Smooth muscle cell (in vitro differentiated cells): ENCODE results near the gene NUDT2. TPM values are rescaled to one million over a fixed set of nuclear protein-coding genes. Genes with fewer than 3 reads are reported as not detected.

Source experiments
- DNase-seq: peaks from one replicate; lab custom pipeline; 2025; ENCODE audit not compliant: unreplicated experiment; lab: John Stamatoyannopoulos, UW
- H2AFZ ChIP-seq: fragments of 200-600 bp; sonication (generic); 2 replicates; pipeline ENCODE4 v1.6.0; 2016; ENCODE audit warnings: antibody characterized with exemption, low read depth, mild to moderate bottlenecking
- H3F3A ChIP-seq: fragments of 200-600 bp; sonication (generic); 2 replicates; pipeline ENCODE4 v1.6.0; 2017; ENCODE audit warnings: antibody characterized with exemption, low read depth
- H3K27ac ChIP-seq: fragments of 200-600 bp; sonication (generic); 2 replicates; pipeline ENCODE4 v1.5.1; 2016; ENCODE audit warnings: low read depth, mild to moderate bottlenecking
- H3K27me3 ChIP-seq: fragments of 200-600 bp; sonication (generic); 2 replicates; pipeline ENCODE4 v1.6.1; 2016; ENCODE audit warnings: low read depth, mild to moderate bottlenecking
- H3K36me3 ChIP-seq: fragments of 200-600 bp; sonication (generic); 2 replicates; pipeline ENCODE4 v1.5.1; 2016; ENCODE audit warnings: low read depth
- H3K4me1 ChIP-seq: fragments of 200-600 bp; sonication (generic); 2 replicates; pipeline ENCODE4 v1.5.1; 2016; ENCODE audit warnings: low read depth
- H3K4me2 ChIP-seq: fragments of 200-600 bp; sonication (generic); 2 replicates; pipeline ENCODE4 v1.6.0; 2016; ENCODE audit warnings: mild to moderate bottlenecking
- H3K4me3 ChIP-seq: fragments of 200-600 bp; sonication (generic); 2 replicates; pipeline ENCODE4 v1.5.1; 2016; ENCODE audit warnings: mild to moderate bottlenecking
- H3K79me2 ChIP-seq: fragments of 200-600 bp; sonication (generic); 2 replicates; pipeline ENCODE4 v1.6.0; 2016; ENCODE audit warnings: low read depth, mild to moderate bottlenecking
- H3K9ac ChIP-seq: fragments of 200-600 bp; sonication (generic); 2 replicates; pipeline ENCODE4 v1.6.0; 2016; ENCODE audit warnings: low read depth
- H3K9me3 ChIP-seq: fragments of 200-600 bp; sonication (generic); replicated peaks from 2 replicates; pipeline ENCODE4 v1.5.1; 2016; ENCODE audit warnings: low read depth
- H4K20me1 ChIP-seq: fragments of 200-600 bp; sonication (generic); 2 replicates; pipeline ENCODE4 v1.6.0; 2016; ENCODE audit warnings: low read depth
- whole genome bisulfite sequencing: methylation state at CpG from one replicate; pipeline ENCODE4 v1.1.7; 2016; ENCODE audit warnings: low lambda C conversion rate; 5-methylcytosine and 5-hydroxymethylcytosine counted together
- polyA plus RNA-seq: library from polyadenylated mRNA; unstranded; fragments of >200 nt; fragmentation: Nextera tagmentation; extraction: Ambion mirVana; gene quantifications from 2 replicates; pipeline ENCODE4 v1.2.1, GENCODE V29; 2016
- total RNA-seq: library from RNA; depleted of rRNA; stranded (reverse); fragments of >200 nt; gene quantifications from 2 replicates; pipeline ENCODE4 v1.2.3, GENCODE V29; 2014
- TF ChIP-seq, protein P1 (sequence below): fragments of 200-600 bp; sonication (generic); IDR thresholded peaks from 2 replicates; pipeline ENCODE4 v1.5.1; 2017; ENCODE audit warnings: borderline replicate concordance, mild to moderate bottlenecking, antibody characterized with exemption; ENCODE audit not compliant: insufficient read depth, poor library complexity, severe bottlenecking

Gene NUDT2
- total and polyA plus RNA-seq, 2 experiments from 2014 or later = 28.1 to 36.1 TPM

DNA sequence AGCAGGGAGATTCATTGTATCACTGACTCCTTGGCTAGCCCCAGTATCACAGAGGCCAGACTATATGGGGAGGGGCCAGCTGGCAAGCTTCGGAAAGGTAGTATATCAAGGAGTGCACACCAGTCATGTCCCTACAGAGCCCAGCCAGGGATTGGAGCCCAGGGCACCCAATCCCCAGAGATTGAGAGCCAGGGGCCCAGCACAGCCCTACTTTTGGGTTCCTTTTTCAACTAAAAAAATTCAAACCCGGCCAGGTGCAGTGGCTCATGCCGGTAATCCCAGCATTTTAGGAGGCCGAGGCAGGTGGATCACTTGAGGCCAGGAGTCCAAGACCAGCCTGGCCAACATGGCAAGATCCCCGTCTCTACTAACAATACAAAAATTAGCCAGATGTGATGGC, 52.7 kb downstream of the NUDT2 start:
- no peaks in the 10 kb centered on the region for H3K36me3 ChIP-seq

GRCh38 chr9:34382879-34383278, 53.5 kb downstream of the NUDT2 start:
- H4K20me1 ChIP-seq = no peaks in the 10 kb centered on the region
- WGBS = 87% methylated on average over 3 of the region's 3 CpGs
- H3K4me2 ChIP-seq = no peak overlapping the region
- TF ChIP-seq, protein P1, sequence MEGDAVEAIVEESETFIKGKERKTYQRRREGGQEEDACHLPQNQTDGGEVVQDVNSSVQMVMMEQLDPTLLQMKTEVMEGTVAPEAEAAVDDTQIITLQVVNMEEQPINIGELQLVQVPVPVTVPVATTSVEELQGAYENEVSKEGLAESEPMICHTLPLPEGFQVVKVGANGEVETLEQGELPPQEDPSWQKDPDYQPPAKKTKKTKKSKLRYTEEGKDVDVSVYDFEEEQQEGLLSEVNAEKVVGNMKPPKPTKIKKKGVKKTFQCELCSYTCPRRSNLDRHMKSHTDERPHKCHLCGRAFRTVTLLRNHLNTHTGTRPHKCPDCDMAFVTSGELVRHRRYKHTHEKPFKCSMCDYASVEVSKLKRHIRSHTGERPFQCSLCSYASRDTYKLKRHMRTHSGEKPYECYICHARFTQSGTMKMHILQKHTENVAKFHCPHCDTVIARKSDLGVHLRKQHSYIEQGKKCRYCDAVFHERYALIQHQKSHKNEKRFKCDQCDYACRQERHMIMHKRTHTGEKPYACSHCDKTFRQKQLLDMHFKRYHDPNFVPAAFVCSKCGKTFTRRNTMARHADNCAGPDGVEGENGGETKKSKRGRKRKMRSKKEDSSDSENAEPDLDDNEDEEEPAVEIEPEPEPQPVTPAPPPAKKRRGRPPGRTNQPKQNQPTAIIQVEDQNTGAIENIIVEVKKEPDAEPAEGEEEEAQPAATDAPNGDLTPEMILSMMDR = no peak
- H3K4me3 ChIP-seq = no peak overlapping the region
- H3K27ac ChIP-seq = no peak overlapping the region
- H3K4me1 ChIP-seq = no peaks in the 10 kb centered on the region
- H3K79me2 ChIP-seq = no peaks in the 10 kb centered on the region
- H3K36me3 ChIP-seq = no peaks in the 10 kb centered on the region
- no peaks in the 10 kb centered on the region for H3K9me3 ChIP-seq
- H3K9ac ChIP-seq = no peak overlapping the region
- no peak for DNase-seq
- no peaks in the 10 kb centered on the region for H3F3A ChIP-seq
- H3K27me3 ChIP-seq = peaks cover 11% of the 10 kb centered on the region
- no peak overlapping the region for H2AFZ ChIP-seq

More for the DNA sequence above, 52.7 kb downstream of the NUDT2 start:
- Histone ChIP-seq H2AFZ (no peak overlapping the region), H3K9ac (no peak overlapping the region), H3K79me2 (no peaks in the 10 kb centered on the region), H3K27me3 (peaks cover 11% of the 10 kb centered on the region), H3K27ac (no peak overlapping the region), H3F3A (no peaks in the 10 kb centered on the region), H3K9me3 (no peaks in the 10 kb centered on the region), H3K4me3 (no peak overlapping the region), H4K20me1 (no peaks in the 10 kb centered on the region), H3K4me2 (no peak overlapping the region), H3K4me1 (no peaks in the 10 kb centered on the region)
- DNase-seq = no peak
- WGBS = 92% methylated on average over 5 of the region's 5 CpGs
- TF ChIP-seq, protein P1 = no peak

DNA sequence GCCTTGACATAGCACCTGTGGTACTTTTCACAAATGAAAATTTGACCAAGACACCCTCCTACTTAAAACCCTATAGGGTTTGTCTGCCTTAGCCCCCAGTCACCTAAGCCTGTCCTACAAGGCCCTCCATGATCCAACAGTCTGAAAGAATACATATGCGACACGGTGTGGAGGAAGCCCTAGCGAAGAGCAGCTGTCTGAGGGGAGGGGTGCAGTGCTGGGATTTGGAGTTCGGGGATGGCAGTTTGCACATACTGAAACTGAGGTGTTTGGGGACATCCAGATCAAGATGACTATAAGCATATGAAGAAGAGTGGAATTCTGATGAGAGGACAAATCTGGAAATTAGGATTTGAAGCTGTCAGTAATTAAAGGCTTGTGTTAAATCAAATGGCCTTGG, 54.5 kb downstream of the NUDT2 start:
- WGBS = 88% methylated on average over 4 of the region's 4 CpGs
- no peak overlapping the region for H2AFZ ChIP-seq
- H3F3A ChIP-seq = no peaks in the 10 kb centered on the region
- H3K4me1 ChIP-seq = no peaks in the 10 kb centered on the region
- no peaks in the 10 kb centered on the region for H3K79me2 ChIP-seq
- no peak overlapping the region for H3K4me2 ChIP-seq
- TF ChIP-seq, protein P1 = no peak
- no peaks in the 10 kb centered on the region for H4K20me1 ChIP-seq
- peaks cover 11% of the 10 kb centered on the region for H3K27me3 ChIP-seq
- no peaks in the 10 kb centered on the region for H3K9me3 ChIP-seq
- no peaks in the 10 kb centered on the region for H3K36me3 ChIP-seq
- DNase-seq = no peak
- H3K27ac ChIP-seq = no peak overlapping the region
- no peak overlapping the region for H3K9ac ChIP-seq
- no peak overlapping the region for H3K4me3 ChIP-seq

GRCh38 chr9:34384368-34385165, 55.2 kb downstream of the NUDT2 start:
- Histone ChIP-seq H3K4me1 (no peaks in the 10 kb centered on the region), H3K9ac (no peak overlapping the region), H3F3A (no peaks in the 10 kb centered on the region), H3K79me2 (no peaks in the 10 kb centered on the region), H3K36me3 (no peaks in the 10 kb centered on the region), H3K4me2 (no peak overlapping the region), H3K9me3 (no peaks in the 10 kb centered on the region), H3K27ac (no peak overlapping the region), H3K27me3 (peaks cover 11% of the 10 kb centered on the region), H3K4me3 (no peak overlapping the region), H4K20me1 (no peaks in the 10 kb centered on the region), H2AFZ (no peak overlapping the region)
- TF ChIP-seq, protein P1 = no peak
- WGBS = 76% methylated on average over 7 of the region's 7 CpGs
- no peak for DNase-seq
